Activated CD4-positive, alpha-beta T cell treated with anti-CD3 and anti-CD28 coated beads for 48 hours (primary cell): Measurements from ENCODE around the gene EVPL.
"Not testable (repeated sequence)": the region's sequence is repeated elsewhere in the genome, so short reads cannot be mapped to it uniquely, and the experiment has no call there.

Experiments
- DNase-seq: peaks from one replicate; pipeline ENCODE4 v3.0.0-alpha.2; 2020

Gene EVPL

GRCh38 chr17:76048025-76048605 is 21.0 kb upstream of the EVPL start:
- no peak for DNase-seq

GRCh38 chr17:76046064-76046463 is 19.0 kb upstream of the EVPL start:
- no peak for DNase-seq

GRCh38 chr17:76044475-76045007 is 17.4 kb upstream of the EVPL start:
- not testable (repeated sequence) for DNase-seq

GRCh38 chr17:76042868-76043267 is 15.8 kb upstream of the EVPL start:
- DNase-seq = not testable (repeated sequence)

- no peak for DNase-seq
These were observed 13.3 kb upstream of the EVPL start for GRCh38 chr17:76040376-76040775.

- DNase-seq = no peak
These were observed 12.0 kb upstream of the EVPL start for GRCh38 chr17:76039121-76039520.

GRCh38 chr17:76038050-76038449 is 10.9 kb upstream of the EVPL start:
- no peak for DNase-seq

- DNase-seq = no peak
These were observed 9.6 kb upstream of the EVPL start for GRCh38 chr17:76036497-76037261.

GRCh38 chr17:76034428-76035350 is 7.6 kb upstream of the EVPL start:
- no peak for DNase-seq

- no peak for DNase-seq
These were observed 6.0 kb upstream of the EVPL start for GRCh38 chr17:76033139-76033538.

- no peak for DNase-seq
These were observed 5.6 kb upstream of the EVPL start for GRCh38 chr17:76032780-76033108.

GRCh38 chr17:76032073-76032779 is 5.1 kb upstream of the EVPL start:
- DNase-seq = no peak

GRCh38 chr17:76026714-76027158 is 370 bp downstream of the EVPL start:
- no peak for DNase-seq

- no peak for DNase-seq
These were observed 1.8 kb downstream of the EVPL start for GRCh38 chr17:76025294-76025693.

GRCh38 chr17:76024353-76024752 is 2.8 kb downstream of the EVPL start:
- no peak for DNase-seq

- no peak for DNase-seq
These were observed 3.2 kb downstream of the EVPL start for GRCh38 chr17:76023900-76024237.

GRCh38 chr17:76022973-76023899 is 3.9 kb downstream of the EVPL start:
- no peak for DNase-seq

- no peak for DNase-seq
These were observed 4.8 kb downstream of the EVPL start for GRCh38 chr17:76022285-76022684.

GRCh38 chr17:76019833-76020467 is 7.2 kb downstream of the EVPL start:
- DNase-seq = no peak

GRCh38 chr17:76018801-76019200 is 8.3 kb downstream of the EVPL start:
- DNase-seq = no peak

- DNase-seq = no peak
These were observed 8.8 kb downstream of the EVPL start for GRCh38 chr17:76018340-76018680.
